Keratinocyte (primary cell): ENCODE measurements around the gene B4GALNT3.

Source experiments
- CTCF ChIP-seq, 3 experiments: IDR thresholded peaks in 1 of 3; conservative IDR thresholded peaks in 1 of 3; optimal IDR thresholded peaks in 1 of 3; 2 replicates in 2 of 3; 3 replicates in 1 of 3; pipeline versions ENCODE3 to v1.5.1; 2011; ENCODE audit warnings: low read length in 3 of 3, mild to moderate bottlenecking in 3 of 3, moderate library complexity in 2 of 3, control low read depth in 1 of 3, inconsistent platforms in 1 of 3; ENCODE audit not compliant: insufficient read depth in 2 of 3; ENCODE audit errors: extremely low read depth in 1 of 3
- EZH2 ChIP-seq: IDR thresholded peaks from one replicate; pipeline ENCODE4 v1.6.1; 2012; ENCODE audit warnings: inconsistent platforms, mild to moderate bottlenecking, low read length, moderate library complexity

GRCh38 chr12:538731-539539 is 79.2 kb downstream of the B4GALNT3 start:
- no peak for TF ChIP-seq CTCF (optimal IDR thresholded peaks at IDR 0.05 in 1 of 3, IDR thresholded peaks at IDR 0.05 in 1 of 3, conservative IDR thresholded peaks at IDR 0.05 in 1 of 3; ENCODE audit: extremely low read depth in 1 of 3, insufficient read depth in 2 of 3, low read length in 3 of 3)
- no peak for TF ChIP-seq EZH2
